CD8-positive, alpha-beta memory T cell (primary cell): ENCODE data around the gene TRIP12. TPM values are rescaled to one million over a fixed set of nuclear protein-coding genes. Genes with fewer than 3 reads are reported as not detected.

Source experiments
- CTCF ChIA-PET: fragments of 350-600 bp; sonication (Branson Sonifier 250); formaldehyde crosslinking; loops from one replicate; lab custom pipeline; 2021; ENCODE audit warnings: antibody characterized with exemption; lab: Charles Lee
- POLR2A ChIA-PET: fragments of 350-600 bp; sonication (Branson Sonifier 250); formaldehyde crosslinking; loops from one replicate; lab custom pipeline; 2021; ENCODE audit warnings: antibody characterized with exemption; lab: Charles Lee
- DNase-seq, 5 donors: peaks; one replicate each; pipeline versions ENCODE4 v3.0.0 to v3.0.0-alpha.2; 2020 to 2022; ENCODE audit warnings: mixed read lengths in 1 of 5
- H3K27ac ChIP-seq: one replicate; pipeline ENCODE4 v1.7.0; 2013; ENCODE audit warnings: low read depth, mild to moderate bottlenecking, low read length, moderate library complexity
- H3K27me3 ChIP-seq: 2 replicates; pipeline ENCODE4 v1.7.0; 2013; ENCODE audit warnings: low read length, mild to moderate bottlenecking; ENCODE audit not compliant: insufficient read depth, poor library complexity, severe bottlenecking
- H3K36me3 ChIP-seq: 2 replicates; pipeline ENCODE4 v1.7.0; 2013; ENCODE audit warnings: mild to moderate bottlenecking, low read length, moderate library complexity; ENCODE audit not compliant: insufficient read depth
- H3K4me1 ChIP-seq: 2 replicates; pipeline ENCODE4 v1.7.0; 2013; ENCODE audit warnings: mild to moderate bottlenecking, low read length, moderate library complexity; ENCODE audit not compliant: insufficient read depth
- H3K4me3 ChIP-seq: 2 replicates; pipeline ENCODE4 v1.7.0; 2013; ENCODE audit warnings: mild to moderate bottlenecking, low read length
- H3K9me3 ChIP-seq: 2 replicates; pipeline ENCODE4 v1.7.0; 2013; ENCODE audit warnings: mild to moderate bottlenecking, low read length
- H3K27ac Mint-ChIP-seq, 8 donors: one replicate each; pipeline ENCODE4 v1.8.0; 2020 to 2021; ENCODE audit warnings: mixed read lengths in 8 of 8, mild to moderate bottlenecking in 6 of 8, inconsistent platforms in 3 of 8, moderate library complexity in 3 of 8
- H3K27me3 Mint-ChIP-seq, 2 donors: one replicate each; pipeline ENCODE4 v1.8.0; 2020 to 2021; ENCODE audit warnings: mixed read lengths in 2 of 2, mild to moderate bottlenecking in 1 of 2, moderate library complexity in 1 of 2
- H3K36me3 Mint-ChIP-seq, 3 donors: one replicate each; pipeline ENCODE4 v1.8.0; 2020 to 2021; ENCODE audit warnings: mixed read lengths in 3 of 3, inconsistent platforms in 1 of 3, mild to moderate bottlenecking in 1 of 3
- H3K4me1 Mint-ChIP-seq, 3 donors: one replicate each; pipeline ENCODE4 v1.8.0; 2020 to 2021; ENCODE audit warnings: mixed read lengths in 3 of 3, inconsistent platforms in 1 of 3, mild to moderate bottlenecking in 1 of 3
- H3K4me3 Mint-ChIP-seq, 7 donors: one replicate each; pipeline ENCODE4 v1.8.0; 2020 to 2021; ENCODE audit warnings: mixed read lengths in 7 of 7, mild to moderate bottlenecking in 6 of 7, moderate library complexity in 4 of 7, inconsistent platforms in 2 of 7
- H3K9me3 Mint-ChIP-seq, 5 donors: one replicate each; pipeline ENCODE4 v1.8.0; 2020 to 2022; ENCODE audit warnings: mixed read lengths in 5 of 5, mild to moderate bottlenecking in 3 of 5, moderate library complexity in 2 of 5, inconsistent platforms in 1 of 5
- polyA plus RNA-seq: library from polyadenylated mRNA; unstranded; fragments of 300-500 nt; fragmentation: Illumina TruSeq; gene quantifications from one replicate; pipeline ENCODE4 v1.2.3, GENCODE V29; 2021
- total RNA-seq, 2 experiments: library from RNA; stranded (reverse); gene quantifications; one replicate each; pipeline ENCODE4 v1.2.3, GENCODE V29; 2021

The TRIP12 gene
- total and polyA plus RNA-seq, 3 experiments from 2014 or later: 42.0 to 269 (median 263) TPM

DNA sequence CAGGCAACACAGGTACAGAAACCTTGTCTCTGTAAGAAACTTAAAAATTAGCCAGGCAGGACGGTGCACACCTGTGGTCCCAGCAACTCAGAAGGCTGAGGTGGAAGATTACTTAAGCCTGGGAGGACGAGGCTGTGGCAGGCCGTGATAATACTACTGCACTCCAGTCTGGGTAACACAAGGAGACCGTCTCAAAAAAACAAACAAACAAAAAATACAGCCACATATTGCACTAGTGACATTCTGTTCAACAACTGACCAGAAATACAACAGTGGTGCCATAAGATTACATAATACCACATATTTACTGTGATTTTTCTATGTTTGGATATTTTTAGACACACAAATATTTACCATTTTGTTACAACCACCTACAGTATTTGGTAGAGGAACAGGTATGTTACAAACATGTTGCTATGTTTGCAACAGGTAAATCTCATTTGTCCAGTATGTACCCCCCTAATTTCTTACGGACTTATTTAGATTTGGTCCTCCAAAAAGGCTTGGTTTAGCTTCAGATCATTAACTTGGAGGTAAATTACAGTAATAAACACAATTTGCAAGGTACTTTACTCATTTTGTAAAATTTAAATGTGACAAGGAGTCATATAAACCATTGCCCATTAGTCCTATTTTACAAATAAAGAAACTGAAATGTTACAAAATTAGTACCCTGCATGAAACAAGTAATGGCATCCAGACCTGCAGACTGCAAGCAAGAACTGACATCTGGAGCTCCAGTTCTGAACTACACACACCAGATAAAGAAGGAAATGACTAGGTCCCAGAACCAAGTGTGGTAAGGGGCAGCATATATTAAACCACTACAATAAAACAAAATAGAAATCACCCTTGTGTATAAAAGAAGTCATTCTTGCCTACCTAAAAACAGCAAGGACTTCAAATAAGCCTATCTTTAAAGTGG is 36.8 kb downstream of the TRIP12 start:
- H3K4me1 ChIP-seq: peaks cover 7% of the 10 kb centered on the region
- H3K27ac Mint-ChIP-seq: peak overlapping the region in 4 of 8 donors; percentile 31 to 42 (median 39)
- no peaks in the 10 kb centered on the region for H3K9me3 Mint-ChIP-seq
- CTCF ChIA-PET: no interaction called here
- no peak overlapping the region for H3K4me3 ChIP-seq
- peaks cover 0 to 26% (median 4%) of the 10 kb centered on the region in 3 donors for H3K36me3 Mint-ChIP-seq
- no peak overlapping the region for H3K4me3 Mint-ChIP-seq
- H3K27me3 ChIP-seq: no peaks in the 10 kb centered on the region
- H3K9me3 ChIP-seq: no peaks in the 10 kb centered on the region
- no peaks in the 10 kb centered on the region for H3K27me3 Mint-ChIP-seq
- no peak for DNase-seq
- H3K4me1 Mint-ChIP-seq: peaks cover 57 to 79% (median 62%) of the 10 kb centered on the region in 3 donors
- POLR2A ChIA-PET: no interaction called here
- H3K36me3 ChIP-seq: no peaks in the 10 kb centered on the region
- H3K27ac ChIP-seq: no peak overlapping the region

DNA sequence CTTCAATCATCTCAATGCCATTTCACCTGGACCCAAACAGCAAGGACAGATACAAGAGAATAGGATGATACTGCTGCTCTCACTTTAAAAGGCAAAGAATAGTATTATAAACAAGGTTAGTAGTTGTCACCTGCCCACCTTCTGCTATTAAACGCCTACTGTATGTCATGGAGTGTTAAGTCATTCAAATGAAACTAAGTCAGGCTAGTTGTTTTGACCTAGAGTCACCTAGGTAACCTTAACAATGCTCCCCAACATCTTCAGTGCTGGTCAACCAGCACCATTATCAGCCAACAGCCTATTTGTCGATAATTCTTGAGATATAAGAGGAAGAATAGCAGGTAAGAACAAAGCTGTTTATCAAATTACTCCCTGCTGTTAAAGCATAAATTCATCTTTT is 39.2 kb downstream of the TRIP12 start:
- POLR2A ChIA-PET: no interaction called here
- H3K9me3 Mint-ChIP-seq: no peaks in the 10 kb centered on the region
- no peak for DNase-seq
- no peaks in the 10 kb centered on the region for H3K27me3 Mint-ChIP-seq
- CTCF ChIA-PET: no interaction called here
- peaks cover 7 to 43% (median 8%) of the 10 kb centered on the region in 3 donors for H3K36me3 Mint-ChIP-seq
- H3K4me1 ChIP-seq: peaks cover 7% of the 10 kb centered on the region
- H3K27ac Mint-ChIP-seq: peak overlapping the region in 7 of 8 donors; percentile 5 to 68 (median 30)
- H3K4me3 Mint-ChIP-seq: no peak overlapping the region
- peaks cover 12% of the 10 kb centered on the region for H3K36me3 ChIP-seq
- H3K27ac ChIP-seq: no peak overlapping the region
- no peak overlapping the region for H3K4me3 ChIP-seq
- H3K4me1 Mint-ChIP-seq: peaks cover 41 to 63% (median 51%) of the 10 kb centered on the region in 3 donors
- H3K9me3 ChIP-seq: no peaks in the 10 kb centered on the region
- H3K27me3 ChIP-seq: no peaks in the 10 kb centered on the region

DNA sequence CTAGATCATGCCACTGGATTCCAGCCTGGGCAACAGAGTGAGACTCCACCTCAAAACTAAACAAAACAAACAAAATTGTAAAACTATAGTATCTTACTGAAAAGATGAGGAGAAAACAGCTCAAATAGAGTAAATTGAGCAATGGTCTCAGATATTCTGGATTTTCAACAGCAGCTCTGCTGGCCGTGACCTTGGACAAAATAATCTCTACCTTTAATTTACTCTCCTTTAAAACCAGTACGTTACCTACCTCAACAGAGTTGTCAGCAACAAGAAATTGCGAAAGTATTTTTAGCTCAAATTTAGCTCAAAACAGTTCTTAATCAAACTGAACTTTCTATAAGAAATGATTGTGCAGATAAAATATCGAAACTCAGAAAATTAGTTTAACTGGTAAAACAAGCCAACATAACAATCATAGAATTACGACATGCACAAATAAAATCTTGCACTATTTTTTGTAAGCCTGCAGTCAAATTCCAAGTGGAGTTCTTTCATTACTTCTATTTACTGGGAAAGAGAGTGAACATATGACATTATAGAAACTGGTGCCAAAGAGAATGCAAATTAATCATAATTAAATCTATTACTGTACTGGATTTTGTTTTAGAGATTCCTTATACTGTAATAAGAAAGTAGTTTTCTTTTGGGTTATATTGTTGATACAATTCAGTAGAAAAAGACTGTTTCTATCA is 40.8 kb downstream of the TRIP12 start:
- no peaks in the 10 kb centered on the region for H3K27me3 ChIP-seq
- H3K36me3 ChIP-seq: peaks cover 12% of the 10 kb centered on the region
- no peak overlapping the region for H3K27ac ChIP-seq
- H3K4me3 ChIP-seq: no peak overlapping the region
- H3K9me3 Mint-ChIP-seq: no peaks in the 10 kb centered on the region
- peaks cover 8 to 50% (median 9%) of the 10 kb centered on the region in 3 donors for H3K36me3 Mint-ChIP-seq
- no peaks in the 10 kb centered on the region for H3K9me3 ChIP-seq
- H3K4me1 ChIP-seq: peaks cover 7% of the 10 kb centered on the region
- ChIA-PET CTCF (no interaction called here), POLR2A (no interaction called here)
- H3K4me1 Mint-ChIP-seq: peaks cover 37 to 58% (median 45%) of the 10 kb centered on the region in 3 donors
- no peaks in the 10 kb centered on the region for H3K27me3 Mint-ChIP-seq
- peak overlapping the region in 1 of 8 donors; percentile 46 for H3K27ac Mint-ChIP-seq
- H3K4me3 Mint-ChIP-seq: no peak overlapping the region
- DNase-seq: no peak

DNA sequence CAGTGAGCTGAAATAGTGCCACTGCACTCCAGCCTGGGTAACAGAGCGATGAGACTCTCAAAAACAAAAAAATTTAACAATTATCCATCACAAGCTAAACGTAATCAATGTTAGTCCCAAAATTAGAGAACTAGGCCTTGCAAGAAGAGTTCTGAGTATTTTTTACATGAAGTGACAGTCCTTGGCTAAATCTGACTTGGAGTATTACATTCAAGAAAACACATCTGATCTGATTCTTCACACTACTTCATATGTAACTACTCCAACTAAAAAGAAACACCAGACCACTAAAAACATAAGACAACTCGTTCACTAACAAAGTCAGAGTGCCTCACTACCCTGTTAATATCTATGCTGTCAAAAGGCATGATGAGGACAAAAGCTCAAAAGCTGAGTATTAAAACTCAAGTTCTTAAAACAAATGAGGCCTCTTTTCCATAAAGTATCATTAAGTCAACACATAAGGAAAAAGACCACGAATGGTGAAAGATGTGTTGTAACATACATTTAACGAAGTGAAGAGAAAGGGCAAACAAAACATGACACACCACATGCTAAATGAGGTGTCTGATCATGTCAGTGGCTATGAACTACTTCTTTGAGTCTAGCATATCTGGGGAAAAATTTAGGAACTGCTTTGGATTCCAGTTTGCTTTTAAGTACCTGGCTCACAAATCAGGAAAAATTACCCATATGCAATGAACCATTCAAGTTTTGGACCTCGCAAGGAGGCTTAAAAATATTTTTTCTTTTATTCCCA is 42.4 kb downstream of the TRIP12 start:
- DNase-seq: no peak
- peaks cover 40 to 59% (median 47%) of the 10 kb centered on the region in 3 donors for H3K4me1 Mint-ChIP-seq
- H3K9me3 Mint-ChIP-seq: no peaks in the 10 kb centered on the region
- H3K27me3 ChIP-seq: no peaks in the 10 kb centered on the region
- no peak overlapping the region for H3K4me3 ChIP-seq
- ChIA-PET CTCF (no interaction called here), POLR2A (no interaction called here)
- no peak overlapping the region for H3K27ac ChIP-seq
- H3K36me3 ChIP-seq: peaks cover 12% of the 10 kb centered on the region
- no peaks in the 10 kb centered on the region for H3K9me3 ChIP-seq
- H3K27me3 Mint-ChIP-seq: no peaks in the 10 kb centered on the region
- no peak overlapping the region for H3K4me3 Mint-ChIP-seq
- H3K27ac Mint-ChIP-seq: peak overlapping the region in 1 of 8 donors; percentile 55
- peaks cover 8 to 56% (median 8%) of the 10 kb centered on the region in 3 donors for H3K36me3 Mint-ChIP-seq
- H3K4me1 ChIP-seq: peaks cover 7% of the 10 kb centered on the region

DNA sequence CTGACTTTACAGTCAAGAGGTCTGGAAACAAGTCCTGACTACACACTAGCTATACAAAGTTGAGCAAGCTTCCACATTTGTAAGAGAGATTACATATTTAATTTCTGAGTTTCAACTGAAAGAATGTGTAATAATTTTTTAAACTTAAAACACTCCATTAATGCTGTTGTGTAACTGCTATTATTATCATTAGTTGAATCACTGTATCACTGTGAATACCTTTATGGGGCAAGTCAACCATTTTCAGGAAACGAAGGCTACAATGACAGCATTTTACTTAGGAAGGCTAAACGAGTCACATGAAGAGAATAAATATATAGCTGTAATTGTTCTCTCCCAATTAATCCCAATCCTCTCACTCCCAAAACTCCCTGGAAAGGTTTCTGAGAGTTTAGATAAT is 46.3 kb downstream of the TRIP12 start:
- no peak overlapping the region for H3K4me3 Mint-ChIP-seq
- ChIA-PET POLR2A (no interaction called here), CTCF (interaction anchor here (1.9 kb wide), 1 partner anchor 74 kb away, joined by 4 read pairs; no protein-coding TSS in a partner anchor)
- no peak for DNase-seq
- H3K9me3 Mint-ChIP-seq: no peaks in the 10 kb centered on the region
- peak overlapping the region in 1 of 8 donors; percentile 14 for H3K27ac Mint-ChIP-seq
- H3K4me1 Mint-ChIP-seq: peaks cover 35 to 59% (median 47%) of the 10 kb centered on the region in 3 donors
- no peaks in the 10 kb centered on the region for H3K27me3 Mint-ChIP-seq
- H3K36me3 Mint-ChIP-seq: peaks cover 8 to 67% (median 18%) of the 10 kb centered on the region in 3 donors
- Histone ChIP-seq H3K27me3 (no peaks in the 10 kb centered on the region), H3K4me3 (no peak overlapping the region), H3K27ac (no peak overlapping the region), H3K9me3 (no peaks in the 10 kb centered on the region), H3K4me1 (peaks cover 10% of the 10 kb centered on the region), H3K36me3 (peaks cover 12% of the 10 kb centered on the region)

DNA sequence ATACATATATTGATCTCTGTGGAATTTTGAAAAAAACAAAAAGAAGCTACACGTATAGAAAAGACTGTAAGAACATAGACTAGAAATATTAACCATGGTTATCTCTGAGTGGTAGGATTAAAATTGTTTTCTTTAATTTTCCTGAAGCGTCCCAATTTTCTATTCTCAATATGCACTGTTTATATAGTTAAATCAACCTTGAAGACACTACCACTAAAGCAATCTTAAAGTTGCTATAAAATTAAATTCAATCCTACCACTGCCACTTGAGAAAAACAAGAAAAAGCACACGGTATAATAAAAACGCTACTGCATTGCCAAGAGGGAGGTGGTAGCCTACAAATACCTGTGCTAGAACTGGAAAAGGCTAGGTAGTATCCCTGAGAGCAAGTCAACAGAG is 47.2 kb downstream of the TRIP12 start:
- no peak for DNase-seq
- CTCF ChIA-PET: interaction anchor here (1.9 kb wide), 1 partner anchor 73 kb away, joined by 4 read pairs; no protein-coding TSS in a partner anchor
- no peaks in the 10 kb centered on the region for H3K27me3 Mint-ChIP-seq
- H3K9me3 Mint-ChIP-seq: no peaks in the 10 kb centered on the region
- H3K4me1 Mint-ChIP-seq: peaks cover 42 to 65% (median 56%) of the 10 kb centered on the region in 3 donors
- no peak overlapping the region for H3K4me3 Mint-ChIP-seq
- peak overlapping the region in 4 of 8 donors; percentile 0 to 94 (median 22) for H3K27ac Mint-ChIP-seq
- no peak overlapping the region for H3K27ac ChIP-seq
- POLR2A ChIA-PET: no interaction called here
- H3K27me3 ChIP-seq: no peaks in the 10 kb centered on the region
- H3K36me3 ChIP-seq: peaks cover 11% of the 10 kb centered on the region
- peaks cover 14% of the 10 kb centered on the region for H3K4me1 ChIP-seq
- H3K36me3 Mint-ChIP-seq: peaks cover 13 to 67% (median 23%) of the 10 kb centered on the region in 3 donors
- no peak overlapping the region for H3K4me3 ChIP-seq
- H3K9me3 ChIP-seq: no peaks in the 10 kb centered on the region

DNA sequence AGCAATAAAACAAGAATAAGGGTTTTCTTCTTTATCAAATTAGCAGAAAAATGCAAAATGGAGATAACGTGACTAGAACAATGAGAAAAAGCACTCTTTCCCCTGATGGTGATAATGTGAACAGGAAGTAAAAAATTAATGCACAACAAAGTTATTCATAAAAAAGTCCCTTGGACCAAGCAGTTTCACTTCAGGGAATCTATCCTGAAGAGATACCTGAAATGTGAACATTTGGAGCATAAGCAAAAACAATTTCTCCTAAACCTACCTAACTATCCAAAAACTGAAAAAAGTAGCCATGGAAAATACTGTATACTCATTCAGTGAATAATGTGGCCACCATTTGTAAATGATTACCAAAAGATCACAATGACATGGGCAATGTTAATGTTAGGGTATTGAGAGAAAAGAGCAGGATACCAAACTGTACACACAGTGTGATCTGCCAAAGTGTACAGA is 48.7 kb downstream of the TRIP12 start:
- H3K36me3 ChIP-seq: peaks cover 4% of the 10 kb centered on the region
- H3K27me3 ChIP-seq: no peaks in the 10 kb centered on the region
- H3K9me3 Mint-ChIP-seq: no peaks in the 10 kb centered on the region
- H3K27ac ChIP-seq: no peak overlapping the region
- H3K4me1 ChIP-seq: peaks cover 20% of the 10 kb centered on the region
- no peak for DNase-seq
- H3K27me3 Mint-ChIP-seq: no peaks in the 10 kb centered on the region
- H3K4me1 Mint-ChIP-seq: peaks cover 53 to 76% (median 66%) of the 10 kb centered on the region in 3 donors
- H3K36me3 Mint-ChIP-seq: peaks cover 5 to 69% (median 25%) of the 10 kb centered on the region in 3 donors
- POLR2A ChIA-PET: no interaction called here
- CTCF ChIA-PET: no interaction called here
- peak overlapping the region in 4 of 8 donors; percentile 13 to 76 (median 47) for H3K27ac Mint-ChIP-seq
- H3K9me3 ChIP-seq: no peaks in the 10 kb centered on the region
- peak overlapping the region in 1 of 7 donors; percentile 47 for H3K4me3 Mint-ChIP-seq
- H3K4me3 ChIP-seq: no peak overlapping the region
